GM12892 (cell line): ENCODE data around the gene HTRA1.

Experiments
- DNase-seq: peaks from one replicate; pipeline ENCODE4 v3.0.0; 2011; ENCODE audit not compliant: insufficient read length
- FAIRE-seq: peaks from 2 replicates; lab custom pipeline; 2011; peaks lifted over from hg19 to GRCh38; lab: Jason Lieb, UNC
- POLR2A ChIP-seq: IDR thresholded peaks from 2 replicates; pipeline ENCODE4 v1.6.1; 2011; ENCODE audit warnings: low read depth, low read length, control low read depth
- POLR2AphosphoS5 ChIP-seq: IDR thresholded peaks from 2 replicates; pipeline ENCODE4 v1.6.1; 2011; ENCODE audit warnings: low read depth, low read length, control low read depth
- TAF1 ChIP-seq: IDR thresholded peaks from 2 replicates; pipeline ENCODE4 v1.6.1; 2011; ENCODE audit warnings: low read depth, mild to moderate bottlenecking, control low read depth, low read length, borderline replicate concordance

The HTRA1 gene

GRCh38 chr10:122554131-122555036 is 93.0 kb downstream of the HTRA1 start:
- TF ChIP-seq POLR2A: no peak
- no peak for TF ChIP-seq TAF1
- no peak for TF ChIP-seq POLR2AphosphoS5
- DNase-seq: no peak
- FAIRE-seq: no peak

DNA sequence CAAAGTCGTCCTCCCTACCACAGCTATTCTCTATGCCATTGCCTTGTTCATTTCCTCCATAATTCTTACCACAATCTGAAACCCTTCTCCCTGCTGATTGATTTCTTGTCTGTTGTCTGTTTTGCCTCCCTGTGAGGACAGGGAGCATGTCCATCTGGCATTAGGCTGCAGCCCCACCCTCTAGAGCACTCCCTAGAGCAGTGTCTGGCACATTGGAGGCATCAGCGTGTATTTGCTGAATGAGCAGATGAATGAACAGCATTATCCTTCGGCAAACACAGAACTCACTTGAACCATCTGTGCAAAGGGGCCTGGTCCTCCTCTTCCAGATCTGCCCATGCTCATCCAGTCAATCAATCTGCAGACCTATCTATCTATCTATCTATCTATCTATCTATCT is 94.1 kb downstream of the HTRA1 start:
- no peak for DNase-seq
- TF ChIP-seq POLR2AphosphoS5: no peak
- TF ChIP-seq TAF1: no peak
- FAIRE-seq: no peak

- TF ChIP-seq TAF1 (no peak), POLR2A (no peak), POLR2AphosphoS5 (no peak)
- DNase-seq (no peak), FAIRE-seq (no peak)
These were observed 96.2 kb downstream of the HTRA1 start for GRCh38 chr10:122557516-122557915.

- FAIRE-seq (no peak), DNase-seq (no peak)
- TF ChIP-seq POLR2A (no peak), POLR2AphosphoS5 (no peak), TAF1 (no peak)
These were observed 97.1 kb downstream of the HTRA1 start for GRCh38 chr10:122558452-122558851.

GRCh38 chr10:122559228-122559627 is 97.9 kb downstream of the HTRA1 start:
- TF ChIP-seq TAF1 (no peak), POLR2A (no peak), POLR2AphosphoS5 (no peak)
- FAIRE-seq: no peak
- DNase-seq: no peak

- no peak for TF ChIP-seq POLR2A
- TF ChIP-seq TAF1: no peak
- no peak for TF ChIP-seq POLR2AphosphoS5
- DNase-seq (no peak), FAIRE-seq (no peak)
These were observed 99.0 kb downstream of the HTRA1 start, which contains the start of gene DMBT1 for GRCh38 chr10:122560279-122560804. Gene DMBT1 (plus strand): TSS chr10:122560754. CDS start chr10:122560771, 17 bp downstream.

GRCh38 chr10:122561212-122561611 is 99.9 kb downstream of the HTRA1 start:
- no peak for DNase-seq
- FAIRE-seq: no peak
- no peak for TF ChIP-seq TAF1

DNA sequence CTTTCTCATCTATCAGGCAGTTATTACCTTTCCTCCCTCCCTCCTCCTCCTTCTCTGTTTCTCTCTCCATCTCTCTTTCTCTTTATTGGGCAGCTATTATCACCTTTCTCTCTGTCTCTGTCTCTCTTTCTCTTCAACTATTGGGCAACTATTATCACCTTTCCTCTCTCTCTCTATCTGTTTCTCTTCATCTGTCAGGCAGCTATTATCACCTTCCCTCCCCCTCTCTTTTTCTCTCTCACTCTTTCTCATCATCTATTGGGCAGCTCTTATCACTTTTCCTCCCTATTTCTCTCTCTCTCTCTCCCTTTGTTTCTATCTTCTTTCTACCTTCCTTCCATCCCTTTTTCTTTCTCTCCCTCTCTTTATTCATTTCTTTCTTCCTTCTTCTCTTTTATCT is 100.4 kb downstream of the HTRA1 start:
- DNase-seq (no peak), FAIRE-seq (no peak)
- TF ChIP-seq TAF1: no peak
- no peak for TF ChIP-seq POLR2A
- no peak for TF ChIP-seq POLR2AphosphoS5
